GM21717 (cell line): Measurements from ENCODE around the gene ASZ1.

Source experiments
- ATAC-seq: cut with Tn5 transposase; IDR thresholded peaks from one replicate; pipeline ENCODE4 v1.9.1; 2021; ENCODE audit warnings: mild to moderate bottlenecking, moderate library complexity; ENCODE audit not compliant: unreplicated experiment

Gene ASZ1

DNA sequence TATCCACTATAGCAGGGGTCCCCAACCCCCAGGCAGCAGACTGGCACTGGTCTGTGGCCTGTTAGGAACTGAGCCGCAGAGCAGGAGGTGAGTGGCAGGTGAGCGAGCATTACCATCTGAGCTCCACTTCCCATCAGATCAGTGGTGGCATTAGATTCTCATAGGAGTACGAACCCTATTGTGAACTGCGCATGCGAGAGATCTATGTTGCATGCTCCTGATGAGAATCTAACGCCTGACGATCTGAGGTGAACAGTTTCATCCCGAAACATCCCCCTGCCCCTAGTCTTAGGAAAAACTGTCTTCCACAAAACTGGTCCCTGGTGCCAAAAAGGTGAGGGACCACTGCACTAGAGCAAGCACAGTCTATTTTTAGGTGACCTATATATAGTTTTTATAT is 23.6 kb downstream of the ASZ1 start:
- no peak for ATAC-seq

DNA sequence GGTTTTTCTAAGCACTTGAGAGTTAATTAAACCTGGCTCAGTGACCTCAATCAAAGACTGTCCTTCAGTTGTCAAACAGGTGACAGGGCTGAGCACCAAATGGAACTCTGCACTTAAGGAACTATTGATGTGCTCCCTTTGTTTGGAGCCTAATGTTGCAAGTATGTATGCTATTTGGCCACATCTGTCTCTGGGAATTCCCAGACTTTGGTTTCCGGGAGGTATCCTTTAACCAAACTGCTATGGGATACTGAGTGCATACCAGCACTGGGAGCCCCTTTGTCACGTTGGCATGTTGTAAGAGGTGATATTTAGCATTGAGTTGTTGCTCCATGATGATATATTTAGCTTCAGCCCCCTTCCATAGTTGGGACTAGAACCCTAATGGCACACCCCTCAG is 25.2 kb downstream of the ASZ1 start:
- ATAC-seq = no peak

DNA sequence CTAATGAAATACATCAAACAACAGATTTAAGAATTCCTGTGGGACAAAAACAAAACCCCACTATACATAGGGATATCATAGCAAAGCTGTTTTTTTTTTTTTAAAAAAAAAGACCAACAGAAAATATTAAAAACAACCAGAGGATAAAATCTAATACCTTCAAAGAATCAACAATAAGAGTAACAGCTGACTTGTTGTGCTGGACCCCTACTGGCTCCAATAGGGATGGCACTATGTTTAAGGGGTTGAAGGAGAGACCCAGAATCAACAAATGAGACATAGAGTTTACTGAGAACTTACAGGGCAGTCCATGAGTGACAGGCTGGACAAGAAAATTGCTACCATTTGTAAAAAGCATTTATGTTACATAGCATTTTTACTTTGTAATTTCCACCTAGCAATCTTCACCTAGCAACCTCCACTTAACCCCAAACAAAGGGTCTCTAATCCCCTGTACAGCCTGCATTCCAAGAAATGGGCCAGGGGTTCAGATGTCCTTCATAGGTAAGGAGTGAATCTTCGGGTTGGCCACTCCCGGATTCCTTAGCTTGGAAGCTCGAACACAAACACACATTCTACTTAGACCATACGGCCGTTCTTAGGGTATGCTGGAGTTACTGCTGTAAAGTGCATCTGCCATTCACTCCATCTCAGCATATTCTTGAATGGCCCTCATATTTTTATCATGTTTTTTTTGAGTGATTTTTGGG is 25.8 kb downstream of the ASZ1 start:
- ATAC-seq = no peak

DNA sequence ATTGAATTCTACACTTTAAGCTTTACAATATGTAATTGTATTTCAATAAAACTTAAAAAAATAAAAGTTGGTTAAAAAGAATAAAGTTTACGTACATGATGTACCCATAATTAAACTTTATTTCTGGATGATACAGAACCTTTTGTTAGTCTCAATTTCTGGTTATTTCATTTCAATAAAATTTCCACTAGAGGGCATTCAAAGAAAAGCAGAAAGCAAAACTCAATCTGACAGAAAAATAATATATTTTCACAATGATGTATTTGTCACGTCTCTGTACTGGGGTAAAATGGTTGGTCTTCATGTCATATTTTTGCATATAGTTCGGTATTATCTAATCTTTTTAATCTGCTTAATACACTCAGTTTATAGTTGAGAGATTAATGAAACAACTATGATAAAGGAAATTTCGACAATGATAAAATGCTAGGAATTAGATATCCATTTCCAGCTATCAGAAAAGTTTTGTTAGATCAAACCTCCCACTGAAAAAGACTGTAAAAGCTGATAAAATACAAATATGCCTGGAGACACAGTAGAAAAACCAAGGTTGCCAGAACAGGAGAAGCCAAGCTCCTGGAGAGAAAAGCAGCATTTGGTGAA is 27.4 kb downstream of the ASZ1 start:
- ATAC-seq = no peak

DNA sequence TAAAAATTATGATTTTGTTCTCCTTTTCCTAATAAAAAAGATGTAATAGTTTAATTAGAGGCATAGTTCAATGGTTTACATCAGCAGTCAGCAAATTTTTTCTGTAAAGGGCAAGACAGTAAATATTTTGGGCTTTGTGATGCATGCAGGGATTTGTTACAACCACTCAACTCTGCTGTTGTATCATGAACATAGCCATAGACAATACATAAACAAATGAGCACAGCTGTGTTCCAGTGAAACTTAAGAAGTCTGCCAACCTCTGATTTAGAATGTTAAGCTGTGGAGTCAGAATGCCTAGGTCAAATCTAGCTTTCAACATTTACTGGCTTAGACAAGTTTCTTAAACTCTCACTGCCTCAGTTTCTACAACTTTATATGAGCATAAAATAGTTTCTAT is 31.6 kb downstream of the ASZ1 start:
- ATAC-seq = no peak

DNA sequence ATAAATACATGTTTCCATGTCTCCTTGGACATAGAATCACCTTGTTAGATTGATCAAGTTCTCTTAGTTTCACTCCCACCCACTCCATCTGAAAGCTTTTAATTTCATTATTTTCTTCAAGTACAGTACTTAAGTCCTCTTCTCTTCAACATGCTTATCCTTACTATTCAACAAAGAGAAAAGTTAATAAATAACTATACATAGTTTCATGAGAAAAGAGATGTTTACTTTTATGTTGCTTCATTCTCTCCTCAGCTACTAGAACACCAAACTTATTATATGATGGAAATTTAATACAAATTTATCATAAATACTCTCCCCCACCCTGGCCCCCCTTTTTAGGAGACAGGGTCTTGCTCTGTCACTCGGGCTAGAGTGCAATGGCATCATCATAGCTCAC is 33.5 kb downstream of the ASZ1 start:
- no peak for ATAC-seq

DNA sequence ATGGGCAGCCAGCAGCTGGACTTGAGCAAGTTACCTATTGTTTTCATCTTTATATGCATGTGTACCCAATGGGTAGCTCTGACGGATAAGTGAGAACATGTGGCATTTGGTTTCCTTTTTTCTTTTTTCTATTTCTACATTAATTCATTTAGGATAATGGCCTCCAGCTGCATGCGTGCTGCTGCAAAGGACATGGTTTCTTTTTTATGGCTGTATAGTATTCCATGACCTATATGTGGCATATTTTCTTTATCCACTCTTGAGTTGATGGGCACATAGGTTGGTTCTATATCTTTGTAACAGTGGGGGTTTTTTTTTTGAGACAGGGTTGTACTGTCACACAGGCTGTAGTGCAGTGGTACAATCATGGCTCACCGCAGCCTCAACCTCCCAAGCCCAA is 37.4 kb downstream of the ASZ1 start:
- ATAC-seq = no peak

DNA sequence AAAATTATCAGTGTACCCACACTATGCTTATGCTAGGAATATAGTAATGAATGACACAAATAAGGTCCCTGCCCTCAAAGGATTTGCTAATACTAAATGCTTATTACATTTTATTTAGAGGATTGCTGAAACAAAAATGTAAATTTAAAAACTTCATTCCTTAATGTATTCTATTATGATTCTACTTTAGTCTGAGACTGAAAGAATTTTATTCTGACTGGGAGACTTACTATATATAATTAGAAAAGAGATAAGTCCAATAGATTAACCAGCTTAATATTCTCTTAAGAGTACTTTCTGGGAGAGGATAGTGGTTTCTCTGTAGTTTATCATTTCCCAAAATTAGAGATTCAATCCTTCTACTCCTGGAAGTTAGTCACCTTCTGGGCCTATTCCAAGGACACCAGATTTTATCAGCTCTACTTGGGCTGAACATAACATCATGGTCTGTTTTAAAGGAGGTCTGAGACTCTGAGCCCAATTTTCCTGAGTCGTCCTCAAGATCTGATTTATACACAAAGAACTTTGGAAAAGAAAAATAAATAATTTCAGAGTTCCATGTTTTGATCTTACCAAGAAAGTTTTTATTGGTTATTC is 41.1 kb downstream of the ASZ1 start:
- no peak for ATAC-seq

DNA sequence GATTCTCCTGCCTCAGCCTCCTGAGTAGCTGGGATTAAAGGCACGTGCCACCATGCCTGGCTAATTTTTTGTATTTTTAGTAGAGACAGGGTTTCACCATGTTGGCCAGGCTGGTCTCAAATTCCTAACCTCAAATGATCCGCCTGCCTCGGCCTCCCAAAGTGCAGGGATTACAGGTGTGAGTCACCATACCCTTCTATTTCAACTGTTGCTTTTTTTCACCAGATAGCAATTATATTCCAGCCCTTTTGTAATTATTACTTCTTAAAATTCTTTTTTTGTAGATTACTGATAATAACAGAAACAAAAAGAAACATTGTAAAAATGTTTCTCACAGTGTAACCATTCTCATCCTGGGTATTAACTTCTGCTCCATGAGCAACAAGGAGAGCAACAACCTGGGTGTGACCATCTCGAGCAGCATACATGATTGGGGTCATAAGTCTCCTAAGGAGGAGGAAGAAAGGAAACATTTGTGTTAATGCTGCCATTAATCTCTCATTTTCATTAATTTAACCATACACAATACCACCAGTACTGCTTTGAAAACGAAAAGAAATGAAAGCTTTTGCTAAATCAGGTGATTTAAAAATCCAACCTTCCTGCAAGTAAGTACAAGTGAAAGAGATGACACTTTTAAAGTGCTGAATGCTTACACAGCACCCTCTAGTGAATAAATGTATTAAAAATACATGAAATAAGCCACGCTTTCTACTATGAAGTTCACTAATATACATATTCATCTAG is 41.8 kb downstream of the ASZ1 start:
- ATAC-seq = peak; percentile 84

DNA sequence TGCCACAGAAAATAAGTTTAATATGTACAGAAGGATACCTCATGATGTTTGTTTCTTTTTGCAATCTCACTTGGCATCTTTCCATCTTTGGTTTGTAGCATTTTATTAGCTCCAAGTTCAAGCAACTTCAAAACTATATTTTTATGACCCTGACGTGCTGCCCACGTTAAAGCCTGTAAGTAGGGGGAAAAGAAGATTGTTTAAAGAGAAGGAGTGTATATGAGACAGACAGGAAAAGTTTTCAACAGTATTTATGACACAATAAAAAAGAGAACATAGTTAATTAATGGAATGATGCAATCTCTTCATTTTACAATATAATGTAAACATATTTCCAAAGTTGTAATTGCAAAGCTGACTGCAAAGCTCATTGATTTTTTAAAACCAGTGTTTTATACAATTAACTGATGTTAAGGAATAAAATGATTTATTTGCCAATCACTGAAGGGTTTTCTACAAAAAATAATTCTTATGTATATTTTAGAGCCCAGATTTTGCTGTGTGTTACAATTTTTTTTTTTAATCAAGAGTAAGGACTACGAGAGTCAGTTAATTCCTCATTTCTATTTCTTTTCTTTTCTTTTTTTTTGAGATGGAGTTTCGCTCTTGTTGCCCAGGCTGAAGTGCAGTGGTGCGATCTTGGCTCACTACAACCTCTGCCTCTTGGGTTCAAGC is 42.5 kb downstream of the ASZ1 start:
- no peak for ATAC-seq

DNA sequence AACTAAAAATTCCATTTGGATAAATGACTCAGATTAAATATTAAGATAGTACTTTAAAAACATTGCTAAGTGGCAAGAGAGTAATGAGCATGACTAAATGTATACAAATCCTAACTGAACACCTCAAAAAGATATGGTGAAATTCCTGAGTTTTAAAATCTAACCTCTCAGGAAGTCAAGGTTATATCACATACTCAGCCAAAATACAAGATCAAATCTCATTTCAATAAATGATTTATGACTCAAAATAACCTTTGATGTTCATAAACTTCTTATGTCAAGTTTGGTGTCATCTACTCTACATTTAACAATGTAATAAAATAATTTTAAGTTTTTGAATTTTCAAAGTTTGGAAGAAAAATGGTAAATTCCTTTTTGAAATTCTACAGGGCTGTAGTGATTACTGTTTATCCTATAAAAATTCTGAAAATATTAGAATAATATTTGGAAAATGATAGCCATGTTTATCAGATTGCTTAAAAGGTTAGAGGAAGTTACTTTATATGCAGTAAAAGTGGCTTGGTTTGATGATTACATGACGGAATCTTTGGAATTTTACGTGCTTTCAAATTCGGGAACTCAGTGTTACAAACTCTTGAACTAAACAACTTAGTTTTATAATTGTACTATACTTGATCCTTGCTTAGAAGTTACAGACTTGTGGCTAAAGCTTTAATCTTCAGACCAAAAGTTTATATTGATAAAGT is 43.7 kb downstream of the ASZ1 start:
- no peak for ATAC-seq

DNA sequence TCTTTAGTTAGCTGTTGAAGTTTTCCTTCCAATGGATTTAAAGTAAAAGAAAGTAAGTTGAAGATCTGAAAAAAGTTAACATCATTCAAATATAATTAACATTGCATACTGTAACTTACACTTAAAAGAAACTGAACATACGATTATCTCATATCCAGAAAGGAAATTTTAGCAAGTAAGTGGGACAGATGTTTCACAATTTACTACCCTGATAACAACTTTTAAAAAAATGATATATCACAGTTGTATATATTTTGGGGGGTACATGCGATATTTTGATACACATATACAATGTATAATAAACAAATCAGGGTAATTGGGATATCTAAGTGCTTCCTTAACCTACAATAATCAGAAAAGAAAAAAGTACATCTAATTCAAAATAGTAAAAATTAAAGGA is 44.2 kb downstream of the ASZ1 start:
- no peak for ATAC-seq

DNA sequence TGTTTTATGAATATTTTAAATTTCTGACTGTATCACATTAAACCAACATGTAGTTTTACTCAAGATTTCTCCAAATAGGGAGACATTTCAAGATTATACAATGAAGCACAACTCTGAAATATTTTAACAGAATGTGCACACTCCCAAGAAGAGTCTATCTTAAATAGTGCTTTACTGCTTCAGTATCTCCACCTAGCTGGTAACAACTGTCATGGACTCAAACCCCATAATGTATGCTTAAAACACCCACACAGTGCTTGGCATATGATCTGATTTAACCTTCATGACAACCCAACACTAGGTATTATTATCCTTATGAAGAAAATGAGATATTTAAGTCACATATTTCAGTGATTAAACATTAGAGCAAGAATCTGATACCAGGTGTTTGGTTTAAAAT is 45.9 kb downstream of the ASZ1 start:
- ATAC-seq = no peak

DNA sequence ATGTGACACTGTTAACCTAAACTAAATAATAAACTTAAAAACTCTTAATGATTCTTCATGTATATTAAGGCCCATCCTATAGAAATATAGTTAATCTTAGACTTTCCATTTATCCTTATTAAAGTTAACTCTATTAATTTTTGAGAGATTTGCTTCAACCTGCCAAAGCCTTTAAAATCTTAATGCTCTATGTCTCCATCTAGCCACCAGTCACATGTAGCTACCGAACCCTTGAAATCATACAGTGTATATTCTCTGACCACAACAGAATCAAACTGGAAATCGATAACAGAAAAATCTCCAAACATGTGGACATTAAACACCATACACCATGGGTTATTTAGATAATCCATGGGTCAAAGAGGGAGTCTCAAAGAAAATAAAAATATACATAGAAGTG is 51.9 kb downstream of the ASZ1 start:
- ATAC-seq = no peak

DNA sequence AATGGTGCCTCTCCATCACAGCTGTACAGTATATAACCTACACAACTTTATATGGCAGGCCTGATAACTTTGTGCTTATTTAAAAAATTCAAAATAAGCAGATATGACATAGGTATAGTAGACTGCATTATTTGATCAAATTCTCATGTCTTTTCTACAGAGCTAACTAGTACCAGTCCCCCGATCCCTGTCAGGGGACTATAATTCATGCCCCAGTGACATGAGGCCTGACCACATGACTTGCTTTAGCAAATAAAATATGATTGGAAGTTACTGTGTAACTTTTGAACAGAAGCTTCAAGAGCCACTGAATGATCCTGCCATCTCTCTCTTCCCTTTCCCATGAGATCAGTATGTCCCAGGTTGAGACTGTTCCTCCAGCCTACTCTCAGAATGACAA is 55.2 kb downstream of the ASZ1 start:
- no peak for ATAC-seq

DNA sequence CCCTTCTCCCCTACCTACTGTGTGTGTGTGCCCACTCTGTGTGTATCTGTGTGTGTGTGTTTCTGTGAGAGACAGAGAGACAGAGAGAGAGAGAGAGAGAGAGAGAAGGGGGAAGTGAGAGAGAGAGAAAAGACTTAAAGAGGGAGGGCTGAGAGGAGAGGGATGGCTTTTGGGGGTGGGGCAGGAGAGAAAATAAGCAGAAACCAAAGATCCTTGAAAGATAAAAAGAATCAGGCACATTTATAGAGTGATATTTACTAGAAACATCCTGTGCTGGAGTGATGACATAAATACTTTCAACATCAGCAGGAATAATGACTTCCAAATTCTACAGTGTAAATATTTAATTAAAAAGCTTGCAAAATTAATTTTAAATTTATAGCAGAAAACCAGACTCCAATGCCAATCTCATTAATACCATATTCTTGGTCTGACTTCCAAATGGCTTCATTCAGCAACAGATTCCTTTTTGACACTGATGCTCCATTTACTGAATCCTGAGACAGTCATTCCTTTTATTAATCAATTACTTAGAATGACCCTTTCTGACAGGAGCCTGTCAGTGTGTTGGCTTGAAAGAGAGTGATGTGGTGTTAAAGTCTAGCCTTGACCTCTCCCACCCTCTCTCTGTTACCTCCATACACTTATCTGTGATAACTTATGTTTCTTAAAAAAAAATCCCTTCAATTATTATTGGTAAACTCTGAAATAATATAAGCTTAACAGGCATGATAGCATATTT is 62.8 kb downstream of the ASZ1 start:
- no peak for ATAC-seq

DNA sequence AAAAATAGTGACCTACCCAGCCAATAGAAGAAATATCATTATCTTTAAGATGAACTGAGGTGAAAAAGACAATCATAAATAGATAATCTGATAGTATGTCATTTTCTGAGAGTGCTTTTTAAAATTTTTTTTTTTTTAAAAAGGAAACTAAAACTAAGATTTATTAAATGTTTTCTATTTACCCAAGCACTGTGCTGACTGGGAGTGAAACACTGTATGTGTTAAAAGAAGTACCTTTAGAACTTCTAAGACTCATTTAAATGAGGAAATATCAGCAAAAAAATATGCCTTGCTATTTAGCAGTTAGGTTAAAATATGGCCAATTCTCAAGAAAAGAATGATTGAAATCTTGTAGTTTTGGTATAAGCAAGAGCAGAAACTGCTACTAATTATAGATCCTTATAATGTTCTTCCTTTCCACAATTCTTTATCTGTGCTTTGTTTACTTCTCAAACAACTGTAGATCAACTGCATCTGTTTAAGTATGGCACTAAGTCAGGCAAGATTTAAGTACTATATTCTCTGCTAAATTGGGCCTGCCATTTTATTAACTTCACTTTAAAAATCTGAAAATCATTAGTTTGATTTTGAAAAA is 64.9 kb downstream of the ASZ1 start:
- no peak for ATAC-seq

DNA sequence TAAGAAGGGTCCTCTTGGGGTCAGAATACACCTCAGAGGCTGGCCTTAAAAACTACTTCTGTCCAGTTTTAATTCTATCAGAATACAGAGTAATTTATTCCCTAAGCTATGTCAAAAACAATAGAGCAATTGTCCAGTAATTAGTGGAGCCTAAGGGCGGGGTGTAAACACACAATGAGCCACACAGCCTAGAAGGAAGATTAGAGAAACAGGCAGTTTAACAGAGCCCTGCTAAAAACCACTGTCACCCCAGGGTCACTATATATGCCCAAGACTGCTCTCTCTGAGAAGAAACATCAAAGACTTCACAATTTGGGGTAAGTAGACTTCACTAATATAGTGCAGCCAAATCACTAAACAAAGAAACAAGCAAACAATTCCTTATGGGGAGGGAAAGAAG is 77.3 kb downstream of the ASZ1 start:
- ATAC-seq = no peak

DNA sequence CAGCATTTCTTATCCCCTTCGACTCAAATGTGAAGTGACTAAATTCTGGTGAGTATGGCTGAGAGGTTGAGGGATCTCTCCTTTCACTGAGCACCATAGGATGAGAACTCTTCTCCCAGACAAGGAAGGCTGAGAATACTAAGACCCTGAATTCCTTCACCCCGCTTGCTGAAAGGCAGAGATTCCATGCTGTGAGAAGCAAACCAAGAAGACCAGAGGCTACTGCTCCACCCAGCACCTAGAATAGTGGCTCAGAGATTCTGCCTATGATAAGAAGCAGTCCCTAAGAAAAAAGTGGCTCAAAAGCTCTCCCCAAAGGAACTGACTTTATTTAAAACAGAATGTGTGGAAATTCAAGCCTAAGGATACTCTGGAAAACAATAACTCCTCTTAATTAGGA is 77.7 kb downstream of the ASZ1 start:
- no peak for ATAC-seq
